ENCODE results near the gene ABCG5. TPM values are rescaled to one million over a fixed set of nuclear protein-coding genes. Genes with fewer than 3 reads are reported as not detected.

ABCG5 gene
- total RNA-seq = not detected in 3 replicates

- no peaks in the 10 kb centered on the region for H3K9me3 Mint-ChIP-seq
- no peak for TF ChIP-seq CTCF (IDR thresholded peaks at IDR 0.05; ENCODE audit: unreplicated experiment)
- H3K27ac Mint-ChIP-seq = no peak within 1 kb of the TSS
- no peak within 1 kb of the TSS for H3K4me3 Mint-ChIP-seq
- no peak for DNase-seq (ENCODE audit: low spot score in 2 of 2, unreplicated experiment in 2 of 2)
- H3K36me3 Mint-ChIP-seq = no peaks in the 10 kb centered on the region
- no peaks in the 10 kb centered on the region for H3K4me1 Mint-ChIP-seq
- H3K27me3 Mint-ChIP-seq (ENCODE audit: low read depth) = no peaks in the 10 kb centered on the region
Observed at GRCh38 chr2:43838560-43839267, at the start of gene ABCG5, which contains the start of gene ABCG8. ABCG5 (minus strand) TSS chr2:43838839; CDS start chr2:43838679, 160 bp downstream. ABCG8 (plus strand) TSS chr2:43838971; CDS start chr2:43839054, 83 bp downstream.

DNA sequence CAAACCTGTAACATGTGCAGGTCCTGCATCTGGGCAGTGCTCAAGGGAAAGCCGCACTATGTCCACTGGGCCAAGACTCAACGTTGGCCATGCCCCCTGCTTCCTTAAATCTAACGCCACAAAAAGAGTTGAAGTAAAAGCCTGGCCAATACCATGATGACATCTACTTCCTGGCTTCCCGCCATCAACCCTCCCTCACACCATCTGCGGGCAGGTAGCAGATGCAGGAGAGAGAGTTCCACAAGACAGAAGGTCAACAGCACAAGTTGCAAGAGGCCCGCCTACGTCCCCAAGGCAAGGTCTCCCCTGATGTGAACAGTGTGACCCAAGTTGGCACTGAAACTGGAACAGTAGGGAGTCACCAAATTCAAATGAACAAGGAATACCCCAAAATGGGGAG is 48.5 kb upstream of the ABCG5 start:
- Mint-ChIP-seq H3K27me3 (ENCODE audit: low read depth) (no peaks in the 10 kb centered on the region), H3K9me3 (no peaks in the 10 kb centered on the region), H3K4me3 (no peak overlapping the region), H3K36me3 (peaks cover 39% of the 10 kb centered on the region), H3K4me1 (no peaks in the 10 kb centered on the region), H3K27ac (no peak overlapping the region)
- TF ChIP-seq CTCF (IDR thresholded peaks at IDR 0.05; ENCODE audit: unreplicated experiment) = no peak
- DNase-seq (ENCODE audit: low spot score in 2 of 2, unreplicated experiment in 2 of 2) = no peak

DNA sequence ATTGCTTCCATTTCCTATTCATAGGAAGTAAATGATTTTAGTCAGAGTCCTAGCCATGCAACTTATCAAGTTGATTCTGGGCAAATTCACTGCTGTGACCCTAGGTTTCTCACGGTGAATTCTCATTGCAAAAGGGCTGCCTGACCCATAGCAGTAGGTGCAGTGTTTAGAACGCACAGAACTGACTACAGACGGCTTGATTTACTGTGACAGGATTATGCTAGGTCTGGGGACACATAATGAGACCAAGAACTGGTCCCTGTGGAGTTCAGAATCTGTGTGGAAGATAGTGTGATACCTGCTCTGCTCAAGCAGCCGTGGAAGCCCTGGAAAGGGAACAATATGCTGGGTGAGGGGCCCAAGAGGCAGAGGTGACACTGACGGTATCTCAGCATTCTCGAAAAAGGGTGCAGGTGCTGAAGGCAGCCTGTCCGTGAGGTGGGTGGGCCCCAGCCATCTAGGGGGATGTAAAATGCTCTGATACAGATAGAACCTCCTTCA is 46.5 kb upstream of the ABCG5 start:
- no peaks in the 10 kb centered on the region for H3K4me1 Mint-ChIP-seq
- no peak for TF ChIP-seq CTCF (IDR thresholded peaks at IDR 0.05; ENCODE audit: unreplicated experiment)
- H3K27me3 Mint-ChIP-seq (ENCODE audit: low read depth) = no peaks in the 10 kb centered on the region
- DNase-seq (ENCODE audit: low spot score in 2 of 2, unreplicated experiment in 2 of 2) = no peak
- no peak overlapping the region for H3K27ac Mint-ChIP-seq
- no peaks in the 10 kb centered on the region for H3K9me3 Mint-ChIP-seq
- no peak overlapping the region for H3K4me3 Mint-ChIP-seq
- peaks cover 27% of the 10 kb centered on the region for H3K36me3 Mint-ChIP-seq

GRCh38 chr2:43884689-43885088 is 46.0 kb upstream of the ABCG5 start:
- peaks cover 23% of the 10 kb centered on the region for H3K36me3 Mint-ChIP-seq
- no peaks in the 10 kb centered on the region for H3K4me1 Mint-ChIP-seq
- H3K4me3 Mint-ChIP-seq = no peak overlapping the region
- DNase-seq (ENCODE audit: low spot score in 2 of 2, unreplicated experiment in 2 of 2) = no peak
- TF ChIP-seq CTCF (IDR thresholded peaks at IDR 0.05; ENCODE audit: unreplicated experiment) = no peak
- no peaks in the 10 kb centered on the region for H3K9me3 Mint-ChIP-seq
- H3K27me3 Mint-ChIP-seq (ENCODE audit: low read depth) = no peaks in the 10 kb centered on the region
- no peak overlapping the region for H3K27ac Mint-ChIP-seq

DNA sequence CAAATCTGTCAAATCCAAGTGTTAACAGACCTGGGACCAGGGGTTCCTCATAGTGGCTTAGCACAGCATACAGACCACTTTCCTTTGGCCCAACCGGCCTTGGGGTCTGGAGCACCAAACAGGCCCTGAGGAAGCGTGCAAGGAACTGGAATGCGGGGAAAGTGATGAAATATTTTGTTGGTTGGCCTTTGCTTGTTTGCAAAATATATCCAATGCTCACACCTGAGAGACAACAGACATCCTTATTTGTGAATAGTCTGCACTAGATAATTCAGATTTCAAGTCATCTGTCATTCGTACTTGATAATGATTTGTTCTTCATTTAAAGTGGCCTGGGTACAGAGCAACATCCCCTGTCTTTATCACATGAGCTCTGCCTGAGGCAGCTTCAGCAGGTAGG is 43.7 kb upstream of the ABCG5 start:
- H3K27me3 Mint-ChIP-seq (ENCODE audit: low read depth) = peaks cover 4% of the 10 kb centered on the region
- no peaks in the 10 kb centered on the region for H3K4me1 Mint-ChIP-seq
- peaks cover 2% of the 10 kb centered on the region for H3K36me3 Mint-ChIP-seq
- no peak for TF ChIP-seq CTCF (IDR thresholded peaks at IDR 0.05; ENCODE audit: unreplicated experiment)
- H3K27ac Mint-ChIP-seq = no peak overlapping the region
- no peaks in the 10 kb centered on the region for H3K9me3 Mint-ChIP-seq
- no peak for DNase-seq (ENCODE audit: low spot score in 2 of 2, unreplicated experiment in 2 of 2)
- no peak overlapping the region for H3K4me3 Mint-ChIP-seq
